Ishikawa (cell line): ENCODE data around the gene CCDC57.
A peak's percentile ranks its signal among the peaks of the same experiment; 100 is the strongest.

Experiments
- CEBPB ChIP-seq: IDR thresholded peaks from 2 replicates; pipeline ENCODE4 v1.6.1; 2012
- CREB1 ChIP-seq: IDR thresholded peaks from 2 replicates; pipeline ENCODE4 v1.6.1; 2012; ENCODE audit warnings: low read depth
- EGR1 ChIP-seq: IDR thresholded peaks from 2 replicates; pipeline ENCODE4 v1.6.1; 2012
- EP300 ChIP-seq: IDR thresholded peaks from 2 replicates; pipeline ENCODE4 v1.6.1; 2012; ENCODE audit warnings: borderline replicate concordance
- FOXM1 ChIP-seq: IDR thresholded peaks from 2 replicates; pipeline ENCODE4 v1.6.1; 2012; ENCODE audit warnings: low read depth, borderline replicate concordance
- NFIC ChIP-seq: IDR thresholded peaks from 2 replicates; pipeline ENCODE4 v1.6.1; 2012
- RAD21 ChIP-seq: IDR thresholded peaks from 2 replicates; pipeline ENCODE4 v1.6.1; 2012; ENCODE audit warnings: low read depth
- TAF1 ChIP-seq: IDR thresholded peaks from 2 replicates; pipeline ENCODE4 v1.6.1; 2012; ENCODE audit warnings: low read depth, mild to moderate bottlenecking
- TCF12 ChIP-seq: IDR thresholded peaks from 2 replicates; pipeline ENCODE4 v1.6.1; 2012; ENCODE audit warnings: low read depth
- TEAD4 ChIP-seq: IDR thresholded peaks from 2 replicates; pipeline ENCODE4 v1.6.1; 2012
- YY1 ChIP-seq: IDR thresholded peaks from 2 replicates; pipeline ENCODE4 v1.6.1; 2012; ENCODE audit warnings: low read depth
- ZBTB7A ChIP-seq: IDR thresholded peaks from 2 replicates; pipeline ENCODE4 v1.6.1; 2012; ENCODE audit warnings: low read depth
- TF ChIP-seq, protein P1 (sequence below): IDR thresholded peaks from 2 replicates; pipeline ENCODE4 v1.6.1; 2012
- TF ChIP-seq, protein P2 (sequence below): IDR thresholded peaks from 2 replicates; pipeline ENCODE4 v1.6.1; 2012
- TF ChIP-seq, protein P3 (sequence below): IDR thresholded peaks from 2 replicates; pipeline ENCODE4 v1.6.1; 2012; ENCODE audit warnings: low read depth, mild to moderate bottlenecking

Gene CCDC57

DNA sequence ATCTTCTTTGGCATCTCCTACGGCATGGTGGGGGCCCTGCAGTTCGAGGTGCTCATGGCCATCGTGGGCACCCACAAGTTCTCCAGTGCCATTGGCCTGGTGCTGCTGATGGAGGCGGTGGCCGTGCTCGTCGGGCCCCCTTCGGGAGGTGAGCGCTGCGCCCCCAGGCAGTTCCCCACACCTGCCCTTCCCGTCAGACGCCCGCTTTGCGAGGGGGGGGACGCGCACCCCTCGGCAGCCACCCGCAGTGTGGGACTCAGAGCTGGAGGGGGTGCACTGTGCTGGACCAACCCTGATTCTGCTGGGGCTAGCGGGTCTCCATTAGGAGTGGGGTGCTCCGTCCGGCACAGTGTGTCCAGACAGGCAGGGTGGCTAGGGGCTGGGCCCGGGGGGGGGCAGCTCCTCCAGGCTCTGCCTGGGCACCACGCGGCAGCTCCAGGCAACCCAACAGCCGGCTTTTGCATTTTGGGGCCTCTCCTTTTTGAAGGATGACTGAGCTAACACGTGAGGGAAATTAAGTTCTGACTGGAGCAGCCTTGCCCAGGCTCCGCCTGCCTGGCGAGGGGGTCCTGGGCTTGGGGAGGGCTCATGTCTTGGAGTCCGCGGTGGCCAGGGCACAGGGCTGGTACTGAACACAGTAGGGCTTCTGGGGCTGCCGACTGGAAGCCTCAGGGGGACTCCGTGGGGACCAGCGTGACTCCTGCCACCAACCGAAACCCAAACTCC lies 25.3 kb upstream of the CCDC57 start:
- TF ChIP-seq ZBTB7A (0 out of 2 replicates have a peak, but pooled peaks have one; percentile 29), TAF1 (no peak)

DNA sequence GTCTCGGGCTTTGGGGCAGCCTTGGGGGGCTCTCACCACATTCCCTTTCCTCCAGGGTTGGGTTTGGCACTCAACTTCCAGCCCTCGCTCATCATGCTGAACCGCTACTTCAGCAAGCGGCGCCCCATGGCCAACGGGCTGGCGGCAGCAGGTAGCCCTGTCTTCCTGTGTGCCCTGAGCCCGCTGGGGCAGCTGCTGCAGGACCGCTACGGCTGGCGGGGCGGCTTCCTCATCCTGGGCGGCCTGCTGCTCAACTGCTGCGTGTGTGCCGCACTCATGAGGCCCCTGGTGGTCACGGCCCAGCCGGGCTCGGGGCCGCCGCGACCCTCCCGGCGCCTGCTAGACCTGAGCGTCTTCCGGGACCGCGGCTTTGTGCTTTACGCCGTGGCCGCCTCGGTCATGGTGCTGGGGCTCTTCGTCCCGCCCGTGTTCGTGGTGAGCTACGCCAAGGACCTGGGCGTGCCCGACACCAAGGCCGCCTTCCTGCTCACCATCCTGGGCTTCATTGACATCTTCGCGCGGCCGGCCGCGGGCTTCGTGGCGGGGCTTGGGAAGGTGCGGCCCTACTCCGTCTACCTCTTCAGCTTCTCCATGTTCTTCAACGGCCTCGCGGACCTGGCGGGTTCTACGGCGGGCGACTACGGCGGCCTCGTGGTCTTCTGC lies 24.6 kb upstream of the CCDC57 start:
- TF ChIP-seq TAF1 (no peak), FOXM1 (no peak), EGR1 (no peak), RAD21 (no peak), ZBTB7A (no peak), YY1 (no peak), EP300 (no peak), TEAD4 (no peak), NFIC (no peak), CREB1 (no peak), TCF12 (no peak), CEBPB (no peak)
- TF ChIP-seq, protein P1, sequence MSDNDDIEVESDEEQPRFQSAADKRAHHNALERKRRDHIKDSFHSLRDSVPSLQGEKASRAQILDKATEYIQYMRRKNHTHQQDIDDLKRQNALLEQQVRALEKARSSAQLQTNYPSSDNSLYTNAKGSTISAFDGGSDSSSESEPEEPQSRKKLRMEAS = no peak
- TF ChIP-seq, protein P2, sequence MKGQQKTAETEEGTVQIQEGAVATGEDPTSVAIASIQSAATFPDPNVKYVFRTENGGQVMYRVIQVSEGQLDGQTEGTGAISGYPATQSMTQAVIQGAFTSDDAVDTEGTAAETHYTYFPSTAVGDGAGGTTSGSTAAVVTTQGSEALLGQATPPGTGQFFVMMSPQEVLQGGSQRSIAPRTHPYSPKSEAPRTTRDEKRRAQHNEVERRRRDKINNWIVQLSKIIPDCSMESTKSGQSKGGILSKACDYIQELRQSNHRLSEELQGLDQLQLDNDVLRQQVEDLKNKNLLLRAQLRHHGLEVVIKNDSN = no peak
- TF ChIP-seq, protein P3, sequence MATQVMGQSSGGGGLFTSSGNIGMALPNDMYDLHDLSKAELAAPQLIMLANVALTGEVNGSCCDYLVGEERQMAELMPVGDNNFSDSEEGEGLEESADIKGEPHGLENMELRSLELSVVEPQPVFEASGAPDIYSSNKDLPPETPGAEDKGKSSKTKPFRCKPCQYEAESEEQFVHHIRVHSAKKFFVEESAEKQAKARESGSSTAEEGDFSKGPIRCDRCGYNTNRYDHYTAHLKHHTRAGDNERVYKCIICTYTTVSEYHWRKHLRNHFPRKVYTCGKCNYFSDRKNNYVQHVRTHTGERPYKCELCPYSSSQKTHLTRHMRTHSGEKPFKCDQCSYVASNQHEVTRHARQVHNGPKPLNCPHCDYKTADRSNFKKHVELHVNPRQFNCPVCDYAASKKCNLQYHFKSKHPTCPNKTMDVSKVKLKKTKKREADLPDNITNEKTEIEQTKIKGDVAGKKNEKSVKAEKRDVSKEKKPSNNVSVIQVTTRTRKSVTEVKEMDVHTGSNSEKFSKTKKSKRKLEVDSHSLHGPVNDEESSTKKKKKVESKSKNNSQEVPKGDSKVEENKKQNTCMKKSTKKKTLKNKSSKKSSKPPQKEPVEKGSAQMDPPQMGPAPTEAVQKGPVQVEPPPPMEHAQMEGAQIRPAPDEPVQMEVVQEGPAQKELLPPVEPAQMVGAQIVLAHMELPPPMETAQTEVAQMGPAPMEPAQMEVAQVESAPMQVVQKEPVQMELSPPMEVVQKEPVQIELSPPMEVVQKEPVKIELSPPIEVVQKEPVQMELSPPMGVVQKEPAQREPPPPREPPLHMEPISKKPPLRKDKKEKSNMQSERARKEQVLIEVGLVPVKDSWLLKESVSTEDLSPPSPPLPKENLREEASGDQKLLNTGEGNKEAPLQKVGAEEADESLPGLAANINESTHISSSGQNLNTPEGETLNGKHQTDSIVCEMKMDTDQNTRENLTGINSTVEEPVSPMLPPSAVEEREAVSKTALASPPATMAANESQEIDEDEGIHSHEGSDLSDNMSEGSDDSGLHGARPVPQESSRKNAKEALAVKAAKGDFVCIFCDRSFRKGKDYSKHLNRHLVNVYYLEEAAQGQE = no peak

DNA sequence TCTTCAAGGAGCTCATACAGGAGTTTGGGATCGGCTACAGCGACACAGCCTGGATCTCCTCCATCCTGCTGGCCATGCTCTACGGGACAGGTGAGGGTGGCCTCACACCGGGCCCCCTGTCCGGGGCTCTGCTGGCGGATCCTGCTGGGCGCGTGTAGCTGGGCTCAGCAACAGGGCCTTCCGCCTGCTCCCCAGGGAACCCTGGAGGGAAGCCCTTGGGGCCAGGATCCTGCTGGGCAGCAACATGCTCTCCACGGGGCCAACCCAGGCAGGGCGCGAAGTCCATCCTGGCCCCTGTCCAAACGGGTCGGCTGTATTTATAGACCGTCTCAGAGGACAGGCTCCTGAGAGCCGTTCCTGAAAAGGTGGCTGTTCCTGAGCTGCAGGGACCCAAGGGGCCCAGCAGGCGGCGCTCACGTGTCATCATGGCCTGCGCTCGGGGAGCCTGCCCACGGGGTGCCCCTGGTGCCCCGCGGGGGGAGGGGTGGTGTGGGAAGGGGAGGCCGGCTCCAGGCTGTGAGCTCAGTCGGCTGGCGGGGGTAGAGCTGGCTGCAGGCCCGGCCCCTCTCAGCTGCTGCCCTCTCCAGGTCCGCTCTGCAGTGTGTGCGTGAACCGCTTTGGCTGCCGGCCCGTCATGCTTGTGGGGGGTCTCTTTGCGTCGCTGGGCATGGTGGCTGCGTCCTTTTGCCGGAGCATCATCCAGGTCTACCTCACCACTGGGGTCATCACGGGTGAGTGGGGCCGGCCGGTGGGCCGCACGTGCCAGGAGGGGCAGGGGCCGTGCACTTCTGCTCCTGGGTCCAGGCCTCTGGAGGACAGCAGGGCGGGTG lies 23.7 kb upstream of the CCDC57 start:
- TF ChIP-seq, protein P1 = peak; percentile 99
- TF ChIP-seq EP300 (peak; percentile 79; the same call in 1 of the 2 replicates), YY1 (peak; percentile 35; the same call in 1 of the 2 replicates), ZBTB7A (peak; percentile 87; the same call in 1 of the 2 replicates), RAD21 (peak; percentile 85), EGR1 (no peak; the same call in 1 of the 2 replicates), TCF12 (peak; percentile 97), FOXM1 (peak; percentile 82), TEAD4 (peak; percentile 85), CEBPB (peak; percentile 21; the same call in 1 of the 2 replicates), CREB1 (peak; percentile 41; the same call in 1 of the 2 replicates), NFIC (peak; percentile 99), TAF1 (no peak)
- TF ChIP-seq, protein P2 = no peak; the same call in none of the 2 replicates
- TF ChIP-seq, protein P3 = no peak

DNA sequence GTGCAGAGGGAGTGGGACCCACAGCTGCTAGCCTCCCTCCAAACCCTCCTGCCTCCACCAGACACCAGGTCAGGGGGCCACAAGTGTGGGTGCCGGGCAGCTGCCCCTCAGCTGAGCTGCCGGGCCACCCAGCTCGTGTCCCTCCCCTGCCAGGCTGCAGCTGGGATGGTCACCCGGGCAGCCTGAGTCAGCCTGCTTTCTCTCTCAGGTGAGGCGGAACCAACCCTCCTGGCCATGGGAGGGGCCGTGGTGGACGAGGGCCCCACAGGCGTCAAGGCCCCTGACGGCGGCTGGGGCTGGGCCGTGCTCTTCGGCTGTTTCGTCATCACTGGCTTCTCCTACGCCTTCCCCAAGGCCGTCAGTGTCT lies 23.1 kb upstream of the CCDC57 start:
- TF ChIP-seq, protein P3 = no peak
- no peak for TF ChIP-seq YY1
- peak; percentile 57; the same call in 1 of the 2 replicates for TF ChIP-seq CREB1
- TF ChIP-seq TCF12 = no peak
- TF ChIP-seq TEAD4 = no peak
- TF ChIP-seq CEBPB = 0 out of 2 replicates have a peak, but pooled peaks have one; percentile 48
- TF ChIP-seq, protein P2 = peak; percentile 1; the same call in 1 of the 2 replicates
- no peak for TF ChIP-seq FOXM1
- TF ChIP-seq, protein P1 = no peak
- TF ChIP-seq ZBTB7A = no peak
- no peak for TF ChIP-seq NFIC
- no peak for TF ChIP-seq TAF1
- TF ChIP-seq EP300 = no peak
- TF ChIP-seq RAD21 = no peak
- TF ChIP-seq EGR1 = no peak
